ENCODE results near the gene MMP7. TPM values are rescaled to one million over a fixed set of nuclear protein-coding genes. Genes with fewer than 3 reads are reported as not detected.

The MMP7 gene
- total and polyA plus RNA-seq, 2 of the 4 experiments (the other 2 are of a cell fraction), result not detected

DNA sequence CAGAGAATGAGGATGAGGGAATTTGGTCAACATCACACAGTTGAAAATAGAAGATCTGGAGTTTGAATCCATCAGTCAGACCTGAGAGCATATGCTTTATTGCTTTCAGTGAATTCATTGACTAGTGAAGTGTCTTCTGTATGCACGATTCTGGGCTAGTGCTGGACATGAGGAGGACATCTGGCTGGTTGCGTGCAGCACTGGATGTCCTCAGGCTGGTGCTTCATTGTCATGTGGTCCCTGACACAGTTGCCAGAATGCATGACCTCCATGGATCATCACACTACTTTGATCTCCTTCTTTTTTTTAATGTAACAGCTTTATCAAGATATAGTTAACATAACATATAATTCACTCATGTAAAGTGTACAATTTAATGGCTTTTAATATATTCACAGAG lies 44.5 kb upstream of the MMP7 start:
- H2BK15ac ChIP-seq (ENCODE audit: low read depth, low read length), result no peak overlapping the region
- H3K4me1 ChIP-seq (ENCODE audit: control insufficient read depth, insufficient read depth, low read length), result no peaks in the 10 kb centered on the region; the same call in 1 of the 2 replicates
- H3K9me1 ChIP-seq (ENCODE audit: insufficient read depth, low read length), result no peaks in the 10 kb centered on the region
- BruUV-seq (replicated peaks), result no TSS peak
- H3K4me3 ChIP-seq (ENCODE audit: insufficient read depth, low read depth, low read length), result no peak overlapping the region
- H3K4ac ChIP-seq (ENCODE audit: low read depth, low read length), result no peak overlapping the region
- H2AK5ac ChIP-seq (ENCODE audit: low read depth, low read length), result peak overlapping the region; percentile 15; the same call in 1 of the 2 replicates
- H3K18ac ChIP-seq (ENCODE audit: low read depth, low read length), result no peak overlapping the region
- no peaks in the 10 kb centered on the region for H4K20me1 ChIP-seq (ENCODE audit: insufficient read depth, low read length)
- H4K5ac ChIP-seq (ENCODE audit: low read depth, low read length), result no peak overlapping the region
- CTCF ChIA-PET, result no interaction called here
- no peaks in the 10 kb centered on the region for H3K9me3 ChIP-seq (ENCODE audit: control insufficient read depth, insufficient read depth, low read length)
- H2BK5ac ChIP-seq (ENCODE audit: low read depth, low read length, poor library complexity, severe bottlenecking), result no peak overlapping the region
- POLR2A ChIA-PET (ENCODE audit: unreplicated experiment), result no interaction called here
- H2AK9ac ChIP-seq (replicated peaks; ENCODE audit: low read depth, low read length, poor library complexity), result no peak overlapping the region
- H3K9ac ChIP-seq (ENCODE audit: low read depth, low read length), result no peak overlapping the region
- H2BK120ac ChIP-seq (ENCODE audit: low read depth, low read length), result no peak overlapping the region
- dilution Hi-C loops (cut with HindIII; ENCODE audit: low sequenced_read_pairs, unreplicated experiment), result no loop called here
- in situ Hi-C loops (cut with MboI; ENCODE audit: low sequenced_read_pairs), result no loop called here
- H3K27me3 ChIP-seq (ENCODE audit: control insufficient read depth, insufficient read depth, low read length), result no peaks in the 10 kb centered on the region
- no peak for ATAC-seq (ENCODE audit: low read depth)
- WGBS, 2 experiments (ENCODE audit: extremely low coverage in 2 of 2, insufficient read length in 1 of 2), result 40% methylated on average over 1 of the region's 2 CpGs; no CpG with 5 or more reads in 1 of the 2 experiments
- H3K4me2 ChIP-seq (ENCODE audit: low read depth, low read length), result no peak overlapping the region
- H3K56ac ChIP-seq (ENCODE audit: extremely low read depth, insufficient read depth, low read length), result no peak overlapping the region
- no peak overlapping the region for H2AFZ ChIP-seq (replicated peaks; ENCODE audit: low read length, poor library complexity)
- H4K8ac ChIP-seq (ENCODE audit: low read depth in 2 of 2, low read length in 2 of 2), result no peak overlapping the region
- H3K79me1 ChIP-seq (ENCODE audit: low read depth in 1 of 2, low read length in 2 of 2), result no peaks in the 10 kb centered on the region
- no peak overlapping the region for H3K14ac ChIP-seq (replicated peaks; ENCODE audit: low read depth, low read length)
- no peak for DNase-seq
- H2BK20ac ChIP-seq (ENCODE audit: low read depth, low read length), result no peak overlapping the region
- no peak overlapping the region for H3K23ac ChIP-seq (ENCODE audit: low read depth, low read length)
- no peaks in the 10 kb centered on the region for H3K36me3 ChIP-seq (ENCODE audit: control insufficient read depth, insufficient read depth, low read length)
- no peak overlapping the region for H4K91ac ChIP-seq (ENCODE audit: insufficient read depth, low read depth, low read length)
- no peak overlapping the region for H3K27ac ChIP-seq (ENCODE audit: insufficient read depth, low read length)
- TF ChIP-seq, protein P1, sequence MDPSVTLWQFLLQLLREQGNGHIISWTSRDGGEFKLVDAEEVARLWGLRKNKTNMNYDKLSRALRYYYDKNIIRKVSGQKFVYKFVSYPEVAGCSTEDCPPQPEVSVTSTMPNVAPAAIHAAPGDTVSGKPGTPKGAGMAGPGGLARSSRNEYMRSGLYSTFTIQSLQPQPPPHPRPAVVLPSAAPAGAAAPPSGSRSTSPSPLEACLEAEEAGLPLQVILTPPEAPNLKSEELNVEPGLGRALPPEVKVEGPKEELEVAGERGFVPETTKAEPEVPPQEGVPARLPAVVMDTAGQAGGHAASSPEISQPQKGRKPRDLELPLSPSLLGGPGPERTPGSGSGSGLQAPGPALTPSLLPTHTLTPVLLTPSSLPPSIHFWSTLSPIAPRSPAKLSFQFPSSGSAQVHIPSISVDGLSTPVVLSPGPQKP (IDR thresholded peaks at IDR 0.05; ENCODE audit: borderline replicate concordance, low read depth, low read length), result no peak
- no peak for TF ChIP-seq RAD21 (IDR thresholded peaks at IDR 0.05; ENCODE audit: low read length)
- TF ChIP-seq POLR2A (IDR thresholded peaks at IDR 0.05; ENCODE audit: low read depth, low read length), result no peak
- TF ChIP-seq, protein P2, sequence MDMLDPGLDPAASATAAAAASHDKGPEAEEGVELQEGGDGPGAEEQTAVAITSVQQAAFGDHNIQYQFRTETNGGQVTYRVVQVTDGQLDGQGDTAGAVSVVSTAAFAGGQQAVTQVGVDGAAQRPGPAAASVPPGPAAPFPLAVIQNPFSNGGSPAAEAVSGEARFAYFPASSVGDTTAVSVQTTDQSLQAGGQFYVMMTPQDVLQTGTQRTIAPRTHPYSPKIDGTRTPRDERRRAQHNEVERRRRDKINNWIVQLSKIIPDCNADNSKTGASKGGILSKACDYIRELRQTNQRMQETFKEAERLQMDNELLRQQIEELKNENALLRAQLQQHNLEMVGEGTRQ (IDR thresholded peaks at IDR 0.05; ENCODE audit: low read depth, low read length), result no peak
- TF ChIP-seq CEBPB (IDR thresholded peaks at IDR 0.05; ENCODE audit: low read depth, low read length), result no peak
- no peak for TF ChIP-seq MAFK (IDR thresholded peaks at IDR 0.05; ENCODE audit: low read depth, low read length)
- TF ChIP-seq NFE2L2 (IDR thresholded peaks at IDR 0.05; ENCODE audit: low read depth, low read length), result no peak
- TF ChIP-seq, protein P3, sequence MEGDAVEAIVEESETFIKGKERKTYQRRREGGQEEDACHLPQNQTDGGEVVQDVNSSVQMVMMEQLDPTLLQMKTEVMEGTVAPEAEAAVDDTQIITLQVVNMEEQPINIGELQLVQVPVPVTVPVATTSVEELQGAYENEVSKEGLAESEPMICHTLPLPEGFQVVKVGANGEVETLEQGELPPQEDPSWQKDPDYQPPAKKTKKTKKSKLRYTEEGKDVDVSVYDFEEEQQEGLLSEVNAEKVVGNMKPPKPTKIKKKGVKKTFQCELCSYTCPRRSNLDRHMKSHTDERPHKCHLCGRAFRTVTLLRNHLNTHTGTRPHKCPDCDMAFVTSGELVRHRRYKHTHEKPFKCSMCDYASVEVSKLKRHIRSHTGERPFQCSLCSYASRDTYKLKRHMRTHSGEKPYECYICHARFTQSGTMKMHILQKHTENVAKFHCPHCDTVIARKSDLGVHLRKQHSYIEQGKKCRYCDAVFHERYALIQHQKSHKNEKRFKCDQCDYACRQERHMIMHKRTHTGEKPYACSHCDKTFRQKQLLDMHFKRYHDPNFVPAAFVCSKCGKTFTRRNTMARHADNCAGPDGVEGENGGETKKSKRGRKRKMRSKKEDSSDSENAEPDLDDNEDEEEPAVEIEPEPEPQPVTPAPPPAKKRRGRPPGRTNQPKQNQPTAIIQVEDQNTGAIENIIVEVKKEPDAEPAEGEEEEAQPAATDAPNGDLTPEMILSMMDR (conservative IDR thresholded peaks at IDR 0.05; ENCODE audit: low read depth, low read length), result no peak
- TF ChIP-seq FOS (IDR thresholded peaks at IDR 0.05; ENCODE audit: low read depth, low read length), result no peak
- no peak for TF ChIP-seq RFX5 (IDR thresholded peaks at IDR 0.05; ENCODE audit: low read depth, low read length)
- no peak for TF ChIP-seq BHLHE40 (IDR thresholded peaks at IDR 0.05; ENCODE audit: low read depth, low read length)
- TF ChIP-seq SMC3 (IDR thresholded peaks at IDR 0.05; ENCODE audit: low read depth, low read length), result no peak
- TF ChIP-seq MXI1 (IDR thresholded peaks at IDR 0.05; ENCODE audit: borderline replicate concordance, low read depth, low read length), result no peak
- TF ChIP-seq MAZ (IDR thresholded peaks at IDR 0.05; ENCODE audit: borderline replicate concordance, low read depth, low read length), result no peak
- intact Hi-C loops (cut with micrococcal nuclease), result no loop called here
